Measurements from ENCODE around the gene NRIP2.

Gene NRIP2

DNA sequence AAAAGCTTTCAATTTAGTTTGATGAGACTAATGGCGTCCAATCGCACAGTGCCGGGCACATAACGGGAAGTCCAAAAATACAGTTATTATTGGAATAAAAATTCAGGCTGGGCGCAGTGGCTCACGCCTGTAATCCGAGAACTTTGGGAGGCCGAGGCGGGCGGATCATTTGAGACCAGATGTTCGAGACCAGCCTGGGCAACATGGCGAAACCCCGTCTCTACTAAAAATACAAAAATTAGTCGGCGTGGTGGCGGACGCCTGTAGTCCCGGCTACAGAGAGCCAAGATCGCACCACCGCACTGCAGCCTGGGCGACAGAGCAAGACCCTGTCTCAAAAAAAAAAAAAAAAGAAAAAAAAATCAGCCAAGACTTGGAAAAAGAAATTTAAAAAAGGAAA lies 41.3 kb downstream of the NRIP2 start:
- no peak for DNase-seq
- in situ Hi-C loops (cut with HindIII; ENCODE audit: low pct_ligation_motif_present, low pct_unique_long_range_greater_than_20kb, low sequenced_read_pairs): no loop called here

DNA sequence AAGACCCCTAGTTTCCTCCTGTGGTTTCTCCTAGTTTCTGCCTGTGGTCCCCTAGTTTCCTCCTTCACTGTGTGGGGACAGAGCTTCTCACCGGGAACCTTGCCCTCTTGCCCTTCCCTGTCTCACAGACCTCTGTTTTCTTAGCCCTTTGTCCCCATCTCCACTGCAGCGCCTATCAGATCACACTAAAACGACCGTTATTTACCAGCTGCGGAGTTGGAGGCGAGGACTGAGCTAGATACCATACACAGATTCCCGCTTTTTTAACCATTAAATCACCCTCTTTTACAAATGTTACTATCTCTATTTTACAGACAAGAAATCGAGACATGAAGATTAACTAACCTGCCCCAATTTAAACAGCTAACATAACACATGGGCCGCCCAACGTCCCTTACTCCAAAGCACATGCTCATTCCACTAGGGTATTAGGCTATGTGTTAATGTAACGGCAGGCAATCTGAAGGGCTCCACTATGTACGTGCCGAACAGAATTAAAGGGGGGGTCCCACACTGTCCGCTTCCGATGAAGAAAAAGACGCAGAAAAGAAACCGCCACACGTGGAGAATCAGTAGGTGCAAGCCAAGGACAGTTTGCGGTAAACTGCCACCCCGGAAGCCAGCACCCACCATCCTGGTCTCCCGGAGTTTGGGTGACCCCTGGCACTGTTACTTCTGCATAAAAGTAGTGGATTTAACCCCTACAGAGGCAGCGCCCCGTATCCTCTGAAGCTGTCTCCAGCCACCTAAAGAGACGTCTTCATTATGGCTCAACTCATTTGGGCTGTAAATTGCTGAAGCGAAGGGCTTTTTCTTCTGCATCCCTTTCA lies 41.9 kb downstream of the NRIP2 start:
- no peak for DNase-seq
- in situ Hi-C loops (cut with HindIII; ENCODE audit: low pct_ligation_motif_present, low pct_unique_long_range_greater_than_20kb, low sequenced_read_pairs): no loop called here

DNA sequence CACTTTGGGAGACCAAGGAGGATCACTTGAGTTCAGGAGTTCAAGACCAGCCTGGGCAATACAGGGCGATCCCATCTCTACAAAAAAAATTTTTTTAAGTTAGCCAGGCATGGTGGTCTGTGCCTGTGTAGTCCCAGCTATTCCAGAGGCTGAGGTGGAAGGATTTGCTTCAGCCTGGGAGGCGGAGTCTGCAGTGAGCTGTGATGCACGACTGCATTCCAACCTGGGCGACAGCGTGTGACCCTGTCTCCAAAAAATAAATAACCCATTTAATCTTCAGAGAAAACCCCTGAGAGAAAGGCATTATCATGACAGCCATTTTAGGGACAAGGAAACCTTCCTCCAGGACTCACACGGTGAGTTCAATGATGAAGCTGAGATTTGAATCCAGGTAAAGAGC lies 43.7 kb downstream of the NRIP2 start:
- no peak for DNase-seq
- in situ Hi-C loops (cut with HindIII; ENCODE audit: low pct_ligation_motif_present, low pct_unique_long_range_greater_than_20kb, low sequenced_read_pairs): no loop called here

DNA sequence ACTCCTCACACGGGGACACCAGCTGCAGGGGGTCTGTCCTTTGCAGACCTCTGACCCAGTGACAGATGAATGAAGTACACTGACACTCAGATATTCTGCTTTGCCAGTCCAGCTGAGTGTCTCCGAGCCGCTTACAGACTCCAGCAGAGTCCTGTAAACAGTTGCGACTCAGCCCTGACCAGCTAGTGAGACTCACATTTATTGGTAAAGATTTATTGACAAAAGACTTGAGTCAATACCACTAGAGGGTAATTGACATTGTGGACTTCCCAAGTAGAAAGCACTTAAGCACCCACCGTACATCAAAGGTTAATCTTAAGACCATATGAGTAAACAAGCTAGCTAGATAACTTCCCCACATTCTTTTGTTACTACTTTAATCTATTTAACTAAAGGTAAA lies 49.8 kb downstream of the NRIP2 start:
- in situ Hi-C loops (cut with HindIII; ENCODE audit: low pct_ligation_motif_present, low pct_unique_long_range_greater_than_20kb, low sequenced_read_pairs): no loop called here
- DNase-seq: no peak

DNA sequence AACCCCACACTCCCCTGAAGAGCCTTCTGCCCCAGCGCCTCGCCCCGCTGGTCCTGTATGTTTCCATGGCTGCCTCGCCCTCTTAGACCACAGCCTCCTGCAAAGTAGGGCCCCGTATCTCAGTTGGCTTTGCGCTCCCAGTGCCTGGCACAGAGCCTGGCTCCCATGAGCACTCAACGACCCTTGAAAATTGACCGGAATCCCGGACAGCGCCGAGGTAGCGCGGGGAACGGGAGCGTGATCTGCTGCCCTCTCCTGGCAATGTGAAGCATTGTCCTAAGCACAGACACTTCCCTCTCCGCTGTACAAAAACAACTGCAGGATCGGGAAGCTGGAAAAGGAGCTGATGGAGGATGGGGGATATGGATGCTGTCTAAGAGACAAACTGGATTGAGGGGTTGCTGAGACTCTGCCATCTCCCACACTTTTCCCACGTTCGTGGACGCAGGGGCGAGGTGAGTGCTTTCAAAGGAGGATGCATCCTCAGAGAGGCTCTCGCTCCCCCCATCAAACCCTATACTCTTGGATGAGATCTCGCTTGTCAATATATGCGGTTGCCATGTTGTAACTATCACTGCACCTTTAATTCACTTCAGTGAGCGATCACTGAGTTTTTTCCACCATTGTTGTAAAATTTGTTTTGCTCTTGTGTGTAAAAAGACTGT lies 50.8 kb downstream of the NRIP2 start:
- peak; percentile 65 for DNase-seq

DNA sequence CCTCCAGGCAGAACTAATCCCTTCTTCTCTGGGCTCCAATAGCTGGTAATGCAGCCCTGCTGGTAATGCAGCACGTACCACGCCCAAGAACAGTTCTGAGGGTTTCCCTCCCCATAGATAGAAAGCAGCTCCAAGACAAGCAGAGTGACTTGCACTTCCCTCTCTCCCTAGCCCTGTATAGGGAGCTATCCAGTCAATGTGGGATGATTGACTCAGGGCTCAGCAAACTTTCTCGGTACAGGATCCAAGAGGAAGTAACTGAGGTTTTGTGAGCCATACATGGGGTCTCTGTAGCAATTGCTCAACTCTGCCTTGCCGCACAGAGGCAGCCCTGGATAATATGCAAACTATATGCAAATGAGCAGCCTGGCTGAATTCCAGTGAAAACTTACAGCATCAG lies 55.6 kb downstream of the NRIP2 start:
- in situ Hi-C loops (cut with HindIII; ENCODE audit: low pct_ligation_motif_present, low pct_unique_long_range_greater_than_20kb, low sequenced_read_pairs): no loop called here
- no peak for DNase-seq

More for the DNA sequence above, 50.8 kb downstream of the NRIP2 start:
- in situ Hi-C loops (cut with HindIII; ENCODE audit: low pct_ligation_motif_present, low pct_unique_long_range_greater_than_20kb, low sequenced_read_pairs): no loop called here

DNA sequence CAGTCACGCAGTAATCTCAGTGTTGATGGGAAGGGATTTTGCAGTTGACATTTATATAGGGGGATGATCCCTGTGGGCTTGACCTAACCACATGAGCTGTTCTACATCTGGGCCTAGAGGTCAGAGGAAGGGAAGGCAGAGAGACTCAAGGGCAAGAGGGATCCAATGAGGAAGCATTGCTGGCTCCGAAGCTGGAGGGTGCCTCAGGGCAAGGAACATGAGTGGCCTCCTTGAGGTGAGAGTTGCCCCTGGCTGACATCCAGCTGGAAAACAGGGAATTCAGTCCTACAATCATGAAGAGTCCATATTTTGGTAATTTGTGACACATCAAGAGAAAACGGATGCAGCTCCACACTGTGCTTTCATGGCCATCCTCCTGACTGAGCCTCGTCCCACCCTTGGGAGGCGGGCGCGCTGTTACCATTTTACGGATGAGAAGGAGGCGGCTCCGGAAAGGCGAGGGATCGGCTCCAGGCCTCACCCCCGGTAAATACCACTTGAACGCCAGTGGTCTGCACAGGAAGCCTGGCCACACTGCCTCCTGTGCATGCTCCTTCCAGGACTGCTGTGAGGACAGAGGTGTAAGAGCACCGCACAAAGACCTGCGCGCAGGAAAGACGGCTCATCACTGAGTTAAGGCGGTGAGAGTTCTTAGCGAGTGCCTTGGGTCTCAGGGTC lies 58.6 kb downstream of the NRIP2 start:
- in situ Hi-C loops (cut with HindIII; ENCODE audit: low pct_ligation_motif_present, low pct_unique_long_range_greater_than_20kb, low sequenced_read_pairs): no loop called here
- no peak for DNase-seq

DNA sequence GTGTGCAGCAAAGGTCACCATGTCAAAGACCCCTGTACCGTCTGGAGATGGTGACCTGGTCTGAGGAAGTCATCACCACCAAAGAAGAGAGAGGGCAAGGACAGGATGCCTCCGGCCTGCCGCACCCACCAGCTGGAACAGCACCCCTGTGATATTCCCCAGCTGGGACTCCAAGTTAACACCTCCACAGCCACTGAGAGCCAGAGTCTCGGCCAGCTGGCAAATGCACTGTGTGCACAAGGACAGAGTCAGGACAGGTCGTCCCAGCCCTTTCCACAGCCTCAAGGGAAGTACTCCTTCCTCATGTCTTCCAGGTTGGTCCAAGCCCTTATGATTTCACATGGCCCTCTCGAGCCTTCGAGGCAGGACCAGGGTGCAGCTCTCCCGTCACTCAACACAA lies 59.4 kb downstream of the NRIP2 start:
- no peak for DNase-seq
- in situ Hi-C loops (cut with HindIII; ENCODE audit: low pct_ligation_motif_present, low pct_unique_long_range_greater_than_20kb, low sequenced_read_pairs): no loop called here

Measured in ACHN (cell line).